ENCODE data around the gene CIROP. TPM values are rescaled to one million over a fixed set of nuclear protein-coding genes. Genes with fewer than 3 reads are reported as not detected.

The CIROP gene
- total RNA-seq, 1 experiment from 2014 or later, result not detected

DNA sequence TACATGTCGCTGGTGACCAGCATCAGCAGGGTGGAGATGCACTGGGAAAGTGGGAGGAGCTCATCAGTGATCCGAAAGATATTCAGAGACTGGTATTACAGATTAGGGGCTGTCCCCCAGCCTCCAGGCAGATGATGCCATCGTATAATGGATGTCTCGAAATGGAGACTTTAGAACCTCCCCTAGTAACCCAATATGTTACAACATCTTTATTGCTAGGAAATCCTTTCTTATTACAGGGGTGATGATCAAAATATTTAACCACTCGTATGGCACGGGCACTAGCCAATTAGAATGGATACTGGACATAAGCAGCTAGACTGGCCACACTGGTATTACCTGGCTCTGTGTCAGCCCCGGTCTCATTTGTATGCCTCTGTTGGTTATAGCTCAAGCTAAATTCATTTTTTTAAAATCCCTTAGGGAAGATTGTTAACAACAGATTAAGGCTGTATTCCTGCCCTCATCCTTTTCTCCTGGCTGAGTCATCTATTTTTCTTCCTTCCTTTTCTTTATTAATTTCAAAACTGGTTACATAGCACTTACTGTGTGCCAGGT is 25.0 kb upstream of the CIROP start:
- no peak overlapping the region for H4K5ac ChIP-seq (ENCODE audit: insufficient read length, low read depth, low read length)
- no peak overlapping the region for H3K27ac Mint-ChIP-seq
- H3K27me3 ChIP-seq (ENCODE audit: insufficient read depth, low read length), result peaks cover 1% of the 10 kb centered on the region; the same call in 1 of the 2 replicates
- no peaks in the 10 kb centered on the region for H3K27me3 Mint-ChIP-seq (ENCODE audit: low read depth)
- H2BK20ac ChIP-seq (ENCODE audit: low read depth, low read length, poor library complexity, severe bottlenecking), result no peak overlapping the region
- no peak overlapping the region for H2BK12ac ChIP-seq (ENCODE audit: insufficient read length, low read depth, low read length)
- TF ChIP-seq, protein P1, sequence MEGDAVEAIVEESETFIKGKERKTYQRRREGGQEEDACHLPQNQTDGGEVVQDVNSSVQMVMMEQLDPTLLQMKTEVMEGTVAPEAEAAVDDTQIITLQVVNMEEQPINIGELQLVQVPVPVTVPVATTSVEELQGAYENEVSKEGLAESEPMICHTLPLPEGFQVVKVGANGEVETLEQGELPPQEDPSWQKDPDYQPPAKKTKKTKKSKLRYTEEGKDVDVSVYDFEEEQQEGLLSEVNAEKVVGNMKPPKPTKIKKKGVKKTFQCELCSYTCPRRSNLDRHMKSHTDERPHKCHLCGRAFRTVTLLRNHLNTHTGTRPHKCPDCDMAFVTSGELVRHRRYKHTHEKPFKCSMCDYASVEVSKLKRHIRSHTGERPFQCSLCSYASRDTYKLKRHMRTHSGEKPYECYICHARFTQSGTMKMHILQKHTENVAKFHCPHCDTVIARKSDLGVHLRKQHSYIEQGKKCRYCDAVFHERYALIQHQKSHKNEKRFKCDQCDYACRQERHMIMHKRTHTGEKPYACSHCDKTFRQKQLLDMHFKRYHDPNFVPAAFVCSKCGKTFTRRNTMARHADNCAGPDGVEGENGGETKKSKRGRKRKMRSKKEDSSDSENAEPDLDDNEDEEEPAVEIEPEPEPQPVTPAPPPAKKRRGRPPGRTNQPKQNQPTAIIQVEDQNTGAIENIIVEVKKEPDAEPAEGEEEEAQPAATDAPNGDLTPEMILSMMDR (conservative IDR thresholded peaks at IDR 0.05), result no peak
- H3K4me1 Mint-ChIP-seq, result peaks cover 12% of the 10 kb centered on the region in 2 experiments
- no peak overlapping the region for H3T11ph ChIP-seq (ENCODE audit: low read length)
- H4K8ac ChIP-seq (replicated peaks; ENCODE audit: insufficient read length, low read depth, low read length), result no peak overlapping the region
- no peak overlapping the region for H4K91ac ChIP-seq (ENCODE audit: insufficient read length, low read depth, low read length)
- H3K4ac ChIP-seq (ENCODE audit: low read depth, low read length), result no peak overlapping the region
- no peak overlapping the region for H2AK5ac ChIP-seq (ENCODE audit: insufficient read length, low read length)
- H3K4me2 ChIP-seq (ENCODE audit: insufficient read depth, insufficient read length, low read length), result no peak overlapping the region
- H2AFZ ChIP-seq (ENCODE audit: low read length), result no peak overlapping the region
- H3K27ac ChIP-seq (ENCODE audit: insufficient read length, low read depth, low read length), result no peak overlapping the region
- no peaks in the 10 kb centered on the region for H4K20me1 ChIP-seq (ENCODE audit: control insufficient read depth, insufficient read depth, insufficient read length)
- no CpG with 5 or more reads among the region's 7 CpGs for WGBS (ENCODE audit: extremely low coverage, insufficient read length, low lambda C conversion rate)
- no peak overlapping the region for H2BK120ac ChIP-seq (ENCODE audit: low read depth, low read length, poor library complexity, severe bottlenecking)
- H3K18ac ChIP-seq (ENCODE audit: insufficient read length, low read depth, low read length), result no peak overlapping the region
- H3K9me3 ChIP-seq (ENCODE audit: control insufficient read depth, low read depth, low read length), result no peaks in the 10 kb centered on the region
- no peaks in the 10 kb centered on the region for H3K9me3 Mint-ChIP-seq
- H3K9ac ChIP-seq (ENCODE audit: extremely low read depth, insufficient read length, low read length), result no peak overlapping the region
- DNase-seq, result no peak
- no peaks in the 10 kb centered on the region for H3K79me2 ChIP-seq (ENCODE audit: insufficient read depth, low read length)
- no peak overlapping the region for H3K23ac ChIP-seq (ENCODE audit: insufficient read length, low read depth, low read length)
- no peak overlapping the region for H3K56ac ChIP-seq (ENCODE audit: insufficient read length, low read depth, low read length)
- no peak overlapping the region for H2BK5ac ChIP-seq (ENCODE audit: insufficient read length, low read length)
- no peaks in the 10 kb centered on the region for H3K23me2 ChIP-seq (ENCODE audit: insufficient read length, low read depth, low read length, poor library complexity, severe bottlenecking)
- H3K79me1 ChIP-seq (ENCODE audit: insufficient read depth, low read depth, low read length, poor library complexity, severe bottlenecking), result no peaks in the 10 kb centered on the region
- peaks cover 35 to 57% (median 51%) of the 10 kb centered on the region in 3 experiments; a peak in 6 of 7 replicates for H3K36me3 Mint-ChIP-seq (ENCODE audit: insufficient read depth in 1 of 3, low read depth in 3 of 3)
- no peak overlapping the region for H3K4me3 Mint-ChIP-seq
- H3K14ac ChIP-seq (ENCODE audit: insufficient read depth, low read length), result no peak overlapping the region
- H2BK15ac ChIP-seq (ENCODE audit: low read depth, low read length), result no peak overlapping the region
- H3K4me1 ChIP-seq (ENCODE audit: insufficient read depth, low read length), result no peaks in the 10 kb centered on the region; the same call in 1 of the 2 replicates

Data from H9 (cell line).